HCT116 (cell line): ENCODE results near the gene FAM118B. TPM values are rescaled to one million over a fixed set of nuclear protein-coding genes. Genes with fewer than 3 reads are reported as not detected.

ENCODE experiments used
- ATAC-seq: fragments of 200-7000 bp; cut with Tn5 transposase; 2 replicates; pipeline ENCODE4 v1.9.1; 2020; ENCODE audit warnings: mild to moderate bottlenecking, moderate library complexity
- BruUV-seq: library from RNA; stranded (reverse); fragments of 400-500 nt; replicated peaks from 2 replicates; lab custom pipeline; 2021; lab: Mats Ljungman, UMichigan
- CTCF ChIA-PET: fragments of 300-600 bp; sonication (Branson Sonifier 250); formaldehyde crosslinking; loops from one replicate; lab custom pipeline; 2021; ENCODE audit warnings: antibody characterized with exemption; lab: Charles Lee
- POLR2A ChIA-PET: fragments of 300-600, 350-600 bp; sonication (Branson Sonifier 250); formaldehyde crosslinking; loops from one replicate; lab custom pipeline; 2021; ENCODE audit warnings: antibody characterized with exemption; lab: Charles Lee
- RAD21 ChIA-PET, 2 experiments: fragments of 300-600 bp; sonication (Branson Sonifier 250); formaldehyde crosslinking; loops; one replicate each; lab custom pipeline; 2023; ENCODE audit warnings: low total read pairs in 2 of 2; ENCODE audit not compliant: uncharacterized antibody in 2 of 2, unreplicated experiment in 2 of 2, low non-redundant PET in 1 of 2; lab: Charles Lee
- DNase-seq: peaks from one replicate; pipeline ENCODE4 v3.0.0-alpha.2; 2010; ENCODE audit warnings: low read depth, low spot score
- H2AFZ ChIP-seq: fragments of 200-600 bp; shearing (Covaris generic), sonication (generic); 2 replicates; pipeline ENCODE4 v1.6.1; 2017; ENCODE audit warnings: low read depth, mixed run types, mixed read lengths, antibody characterized with exemption, low read length; ENCODE audit not compliant: poor library complexity, severe bottlenecking
- H3K27ac ChIP-seq: 2 replicates; pipeline ENCODE4 v1.5.1; 2012; ENCODE audit warnings: low read depth, low read length
- H3K27me3 ChIP-seq: fragments of 200-600 bp; sonication (generic); 2 replicates; pipeline ENCODE4 v1.6.1; 2016; ENCODE audit warnings: mixed run types, low read length, mixed read lengths; ENCODE audit not compliant: insufficient read depth
- H3K36me3 ChIP-seq, 2 experiments: fragments of 200-500 bp in 1 of 2; fragments of 200-600 bp in 1 of 2; sonication (Bioruptor generic) in 1 of 2; sonication (generic) in 1 of 2; 2 replicates each; pipeline versions ENCODE4 v1.5.1 to v1.6.1; 2014 to 2016; ENCODE audit warnings: low read length in 2 of 2, inconsistent platforms in 1 of 2, mixed read lengths in 1 of 2, mixed run types in 1 of 2; ENCODE audit not compliant: insufficient read depth in 2 of 2, control insufficient read depth in 1 of 2
- H3K4me1 ChIP-seq, 2 experiments: fragments of 200-600 bp in 1 of 2; sonication (generic) in 1 of 2; 2 replicates each; pipeline versions ENCODE4 v1.5.1 to v1.6.1; 2012 to 2017; ENCODE audit warnings: low read length in 2 of 2, inconsistent platforms in 1 of 2, mild to moderate bottlenecking in 1 of 2, mixed read lengths in 1 of 2, mixed run types in 1 of 2, moderate library complexity in 1 of 2; ENCODE audit not compliant: insufficient read depth in 2 of 2, control insufficient read depth in 1 of 2
- H3K4me2 ChIP-seq: fragments of 200-600 bp; sonication (generic); 2 replicates; pipeline ENCODE4 v1.6.1; 2017; ENCODE audit warnings: mixed run types, low read length, mixed read lengths
- H3K4me3 ChIP-seq, 2 experiments: fragments of 200-600 bp in 1 of 2; sonication (generic) in 1 of 2; replicated peaks in 1 of 2; 2 replicates each; pipeline ENCODE4 v1.5.1; 2011 to 2016; ENCODE audit warnings: low read length in 2 of 2, control low read depth in 1 of 2, low read depth in 1 of 2, mild to moderate bottlenecking in 1 of 2, mixed read lengths in 1 of 2, mixed run types in 1 of 2
- H3K79me2 ChIP-seq: fragments of 200-600 bp; sonication (generic); 2 replicates; pipeline ENCODE4 v1.6.1; 2017; ENCODE audit warnings: mild to moderate bottlenecking, mixed run types, low read length, moderate library complexity, mixed read lengths; ENCODE audit not compliant: insufficient read depth
- H3K9ac ChIP-seq: fragments of 200-600 bp; sonication (generic); 2 replicates; pipeline ENCODE4 v1.6.1; 2016; ENCODE audit warnings: low read length, mixed read lengths
- H3K9me2 ChIP-seq: fragments of 200-600 bp; sonication (generic), shearing (Covaris generic); 2 replicates; pipeline ENCODE4 v1.6.1; 2017; ENCODE audit warnings: mixed run types, mild to moderate bottlenecking, moderate library complexity; ENCODE audit not compliant: insufficient read depth
- H3K9me3 ChIP-seq, 2 experiments: fragments of 200-500 bp in 1 of 2; fragments of 200-600 bp in 1 of 2; sonication (Bioruptor generic) in 1 of 2; sonication (generic) in 1 of 2; 2 replicates each; pipeline ENCODE4 v1.6.1; 2014 to 2017; ENCODE audit warnings: low read length in 2 of 2, mixed read lengths in 2 of 2, inconsistent platforms in 1 of 2, low read depth in 1 of 2, mild to moderate bottlenecking in 1 of 2, mixed run types in 1 of 2, moderate library complexity in 1 of 2; ENCODE audit not compliant: control insufficient read depth in 1 of 2, insufficient read depth in 1 of 2
- H4K20me1 ChIP-seq: fragments of 200-600 bp; sonication (generic), shearing (Covaris generic); 2 replicates; pipeline ENCODE4 v1.6.1; 2017; ENCODE audit warnings: mixed run types, mild to moderate bottlenecking, moderate library complexity; ENCODE audit not compliant: insufficient read depth
- CBX3 ChIP-seq: IDR thresholded peaks from 2 replicates; pipeline ENCODE4 v1.6.1; 2012; ENCODE audit warnings: low read depth
- CEBPB ChIP-seq: IDR thresholded peaks from 2 replicates; pipeline ENCODE4 v1.6.1; 2012; ENCODE audit warnings: low read depth
- ELF1 ChIP-seq: IDR thresholded peaks from 2 replicates; pipeline ENCODE4 v1.6.1; 2012; ENCODE audit warnings: low read depth, borderline replicate concordance
- EZH2phosphoT487 ChIP-seq: fragments of 200-600 bp; IDR thresholded peaks from 2 replicates; pipeline ENCODE4 v1.6.1; 2018; ENCODE audit warnings: antibody characterized with exemption, borderline replicate concordance
- FOSL1 ChIP-seq: IDR thresholded peaks from 2 replicates; pipeline ENCODE4 v1.6.1; 2012; ENCODE audit warnings: low read depth
- JUND ChIP-seq: IDR thresholded peaks from 2 replicates; pipeline ENCODE4 v1.6.1; 2012
- POLR2A ChIP-seq: IDR thresholded peaks from 2 replicates; pipeline ENCODE4 v1.7.0; 2011; ENCODE audit warnings: borderline replicate concordance; ENCODE audit not compliant: insufficient read depth, insufficient read length; ENCODE audit errors: extremely low read depth
- POLR2AphosphoS5 ChIP-seq: IDR thresholded peaks from 2 replicates; pipeline ENCODE4 v1.6.1; 2011; ENCODE audit warnings: mild to moderate bottlenecking, low read depth, low read length, moderate library complexity
- RAD21 ChIP-seq: IDR thresholded peaks from 2 replicates; pipeline ENCODE4 v1.6.1; 2012; ENCODE audit warnings: low read depth, mild to moderate bottlenecking
- SIN3A ChIP-seq: IDR thresholded peaks from 2 replicates; pipeline ENCODE4 v1.6.1; 2012; ENCODE audit warnings: low read depth
- SP1 ChIP-seq: IDR thresholded peaks from 2 replicates; pipeline ENCODE4 v1.6.1; 2012; ENCODE audit warnings: low read depth
- SRF ChIP-seq: IDR thresholded peaks from 2 replicates; pipeline ENCODE4 v1.6.1; 2012; ENCODE audit warnings: low read depth
- intact Hi-C: fragments of 100-400 bp; cut with micrococcal nuclease; formaldehyde crosslinking; loops from 2 replicates; pipeline ENCODE4 v1.10.0; 2022
- total RNA-seq: library from RNA; stranded (reverse); gene quantifications from one replicate; pipeline ENCODE4 v1.2.1, GENCODE V29; 2021; ENCODE audit not compliant: unreplicated experiment
- TF ChIP-seq, protein P1 (sequence below): IDR thresholded peaks from 2 replicates; pipeline ENCODE4 v1.6.1; 2012
- TF ChIP-seq, protein P2 (sequence below), 3 experiments: fragments of 200-600 bp in 1 of 3; sonication (generic) in 1 of 3; IDR thresholded peaks in 2 of 3; conservative IDR thresholded peaks in 1 of 3; 2 replicates each; pipeline ENCODE4 v1.5.1; 2012 to 2017; ENCODE audit warnings: low read depth in 2 of 3, low read length in 2 of 3, antibody characterized with exemption in 1 of 3, borderline replicate concordance in 1 of 3, control low read depth in 1 of 3, mild to moderate bottlenecking in 1 of 3, mixed read lengths in 1 of 3, mixed run types in 1 of 3, moderate library complexity in 1 of 3; ENCODE audit not compliant: insufficient read depth in 1 of 3

FAM118B gene
- total RNA-seq, 1 experiment from 2014 or later: 12.8 TPM

DNA sequence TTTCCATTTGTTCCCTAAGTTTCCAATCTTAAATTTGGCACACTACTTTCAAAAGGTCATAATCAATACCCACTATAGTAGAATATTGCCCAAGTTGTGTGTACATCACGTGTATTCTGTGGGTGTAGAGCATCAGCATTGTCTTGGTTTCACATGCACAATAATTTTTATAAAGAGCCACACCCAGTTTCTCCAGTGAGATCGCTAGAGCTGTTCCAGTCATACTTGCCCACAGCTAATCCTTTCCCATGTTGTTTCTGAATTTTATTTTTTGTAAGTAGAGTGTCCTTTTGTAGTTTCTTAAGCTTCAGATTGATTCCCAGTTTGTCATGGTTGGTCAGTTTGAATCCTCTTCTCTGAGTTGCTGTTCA lies 13.7 kb downstream of the FAM118B start:
- Histone ChIP-seq H3K79me2 (peaks cover 53% of the 10 kb centered on the region), H3K27me3 (no peaks in the 10 kb centered on the region), H3K9me2 (no peaks in the 10 kb centered on the region), H3K36me3 (no peaks in the 10 kb centered on the region), H3K9ac (no peak overlapping the region), H3K27ac (no peak overlapping the region), H3K9me3 (no peaks in the 10 kb centered on the region), H3K4me2 (no peak overlapping the region), H2AFZ (no peak overlapping the region), H3K4me3 (no peak overlapping the region), H3K4me1 (no peaks in the 10 kb centered on the region), H4K20me1 (no peaks in the 10 kb centered on the region)
- no peak for DNase-seq
- no TSS peak for BruUV-seq
- POLR2A ChIA-PET: no interaction called here
- intact Hi-C loops: no loop called here
- RAD21 ChIA-PET: no interaction called here
- ATAC-seq: no peak
- CTCF ChIA-PET: no interaction called here
- TF ChIP-seq JUND (no peak), SRF (no peak), FOSL1 (no peak), ELF1 (no peak), EZH2phosphoT487 (no peak), CBX3 (no peak), POLR2AphosphoS5 (no peak), CEBPB (no peak), RAD21 (no peak), SIN3A (no peak), SP1 (no peak), POLR2A (no peak)
- TF ChIP-seq, protein P1, sequence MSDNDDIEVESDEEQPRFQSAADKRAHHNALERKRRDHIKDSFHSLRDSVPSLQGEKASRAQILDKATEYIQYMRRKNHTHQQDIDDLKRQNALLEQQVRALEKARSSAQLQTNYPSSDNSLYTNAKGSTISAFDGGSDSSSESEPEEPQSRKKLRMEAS: no peak
- TF ChIP-seq, protein P2, sequence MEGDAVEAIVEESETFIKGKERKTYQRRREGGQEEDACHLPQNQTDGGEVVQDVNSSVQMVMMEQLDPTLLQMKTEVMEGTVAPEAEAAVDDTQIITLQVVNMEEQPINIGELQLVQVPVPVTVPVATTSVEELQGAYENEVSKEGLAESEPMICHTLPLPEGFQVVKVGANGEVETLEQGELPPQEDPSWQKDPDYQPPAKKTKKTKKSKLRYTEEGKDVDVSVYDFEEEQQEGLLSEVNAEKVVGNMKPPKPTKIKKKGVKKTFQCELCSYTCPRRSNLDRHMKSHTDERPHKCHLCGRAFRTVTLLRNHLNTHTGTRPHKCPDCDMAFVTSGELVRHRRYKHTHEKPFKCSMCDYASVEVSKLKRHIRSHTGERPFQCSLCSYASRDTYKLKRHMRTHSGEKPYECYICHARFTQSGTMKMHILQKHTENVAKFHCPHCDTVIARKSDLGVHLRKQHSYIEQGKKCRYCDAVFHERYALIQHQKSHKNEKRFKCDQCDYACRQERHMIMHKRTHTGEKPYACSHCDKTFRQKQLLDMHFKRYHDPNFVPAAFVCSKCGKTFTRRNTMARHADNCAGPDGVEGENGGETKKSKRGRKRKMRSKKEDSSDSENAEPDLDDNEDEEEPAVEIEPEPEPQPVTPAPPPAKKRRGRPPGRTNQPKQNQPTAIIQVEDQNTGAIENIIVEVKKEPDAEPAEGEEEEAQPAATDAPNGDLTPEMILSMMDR (IDR thresholded peaks at IDR 0.05 in 2 of 3, conservative IDR thresholded peaks at IDR 0.05 in 1 of 3; ENCODE audit: borderline replicate concordance in 1 of 3, insufficient read depth in 1 of 3, low read depth in 2 of 3, low read length in 2 of 3): no peak
